Measurements from ENCODE around the gene TTLL4.

The TTLL4 gene

DNA sequence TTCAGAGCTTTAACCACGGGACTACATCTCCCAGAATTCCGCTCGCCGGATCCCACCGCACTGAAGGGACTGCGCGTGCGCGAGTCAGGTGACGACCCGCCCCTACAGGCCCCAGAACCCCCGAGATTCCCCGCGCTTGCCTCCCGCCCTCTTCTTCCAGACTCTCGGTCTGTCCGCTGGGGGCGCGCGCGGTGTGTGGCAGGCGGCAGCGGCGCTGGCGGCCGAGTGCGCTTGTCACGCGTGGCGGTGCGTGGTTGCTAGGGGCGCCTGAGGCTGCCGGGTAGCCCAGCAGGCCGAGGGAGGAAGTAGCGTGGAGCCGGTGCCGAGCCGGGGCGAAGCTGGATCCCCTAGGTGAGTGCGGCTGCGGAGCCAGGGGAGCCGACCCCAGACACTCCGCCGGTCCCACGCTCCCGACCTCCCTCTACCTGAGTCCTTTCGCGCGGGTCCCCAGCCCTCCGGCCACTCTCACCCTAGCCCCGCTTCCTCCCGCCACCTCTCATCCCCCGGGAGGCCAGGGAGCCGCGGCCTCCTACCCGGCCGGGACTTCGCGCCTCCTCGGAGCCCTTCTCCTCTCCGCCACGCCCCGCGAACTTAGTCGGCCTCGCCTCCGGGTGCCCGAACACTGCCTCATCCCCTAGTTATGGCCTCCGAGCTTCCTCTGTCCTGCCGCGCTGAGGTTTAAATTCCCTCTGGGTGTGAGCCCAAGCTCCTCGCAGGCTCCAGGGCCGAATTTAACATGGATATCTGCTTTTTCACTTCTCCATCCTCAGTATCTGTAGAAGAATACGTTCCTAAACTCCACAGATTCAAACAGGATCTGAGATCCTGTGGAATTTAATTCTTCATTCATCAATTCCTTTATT is at the start of gene TTLL4:
TTLL4 (plus strand) TSS at position 149 of the 863 bp plus-strand sequence. CDS start 26,842 bp downstream, outside the sequence.
- peak; percentile 74 for DNase-seq

DNA sequence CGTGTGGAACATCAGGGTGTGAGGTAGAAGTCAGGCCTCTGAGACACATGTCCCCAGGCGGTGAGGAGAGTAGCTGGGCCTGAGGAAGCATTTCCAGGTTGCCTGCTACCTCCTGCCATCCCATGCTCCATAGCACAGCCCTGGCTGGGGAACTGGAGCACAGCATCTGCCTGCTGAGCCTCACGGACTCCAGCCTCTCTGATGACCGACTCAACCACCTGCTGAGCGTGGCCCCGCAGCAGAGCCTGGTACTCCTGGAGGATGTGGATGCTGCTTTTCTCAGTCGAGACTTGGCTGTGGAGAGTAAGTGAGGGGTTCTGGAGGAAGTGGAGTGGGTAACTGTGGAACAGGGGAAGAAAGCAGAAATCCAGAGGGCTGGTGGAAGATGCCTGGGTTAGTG is 48.3 kb upstream of the TTLL4 start:
- no peak for DNase-seq

DNA sequence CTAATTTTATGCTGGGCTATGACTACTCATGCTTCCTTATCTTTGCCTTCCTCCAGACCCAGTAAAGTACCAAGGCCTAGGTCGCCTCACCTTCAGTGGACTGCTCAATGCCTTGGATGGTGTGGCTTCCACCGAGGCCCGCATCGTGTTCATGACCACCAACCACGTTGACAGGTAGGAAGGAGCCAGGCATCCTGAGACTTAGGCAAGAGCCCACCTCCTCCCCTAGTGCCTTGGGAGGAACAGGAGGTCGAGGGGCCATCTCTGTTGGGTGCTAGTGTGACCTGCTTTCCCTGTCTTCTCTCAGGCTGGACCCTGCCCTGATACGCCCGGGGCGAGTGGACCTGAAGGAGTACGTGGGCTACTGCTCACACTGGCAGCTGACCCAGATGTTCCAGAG is 47.8 kb upstream of the TTLL4 start:
- DNase-seq: no peak

- DNase-seq: no peak
Measured at GRCh38 chr2:218663901-218664300, 46.7 kb upstream of the TTLL4 start.

GRCh38 chr2:218664653-218665052 is 46.0 kb upstream of the TTLL4 start:
- DNase-seq: no peak

GRCh38 chr2:218671097-218671653 is 39.5 kb upstream of the TTLL4 start:
- no peak for DNase-seq

- DNase-seq: peak; percentile 45
Measured at GRCh38 chr2:218671654-218672566, 38.7 kb upstream of the TTLL4 start, which contains the start of the genes RNF25 and STK36. RNF25 (minus strand) TSS chr2:218672002; CDS start chr2:218671970, 32 bp downstream. STK36 (plus strand) TSS chr2:218672086; CDS start chr2:218672830, 744 bp downstream.

GRCh38 chr2:218679119-218679518 is 31.5 kb upstream of the TTLL4 start:
- DNase-seq: no peak

DNA sequence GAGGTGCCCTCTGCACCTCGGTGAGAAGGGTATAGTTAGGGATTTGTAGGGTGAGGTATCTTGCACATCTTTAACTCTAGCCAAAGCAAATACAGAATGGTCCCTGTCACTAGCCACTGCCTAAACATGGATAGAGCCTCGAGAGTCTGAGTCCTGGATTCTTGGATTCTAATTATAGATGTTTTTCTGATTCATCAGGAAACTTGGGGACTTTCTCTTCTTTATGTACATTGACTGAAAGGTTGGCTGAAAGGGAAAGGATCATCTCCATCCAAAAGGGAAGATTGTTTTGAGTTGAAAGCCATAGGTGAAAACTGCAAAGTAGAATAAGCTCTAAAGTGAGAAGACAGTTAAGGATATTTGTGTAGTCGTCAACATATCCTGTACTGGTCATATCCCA is 30.6 kb upstream of the TTLL4 start:
- no peak for DNase-seq

DNA sequence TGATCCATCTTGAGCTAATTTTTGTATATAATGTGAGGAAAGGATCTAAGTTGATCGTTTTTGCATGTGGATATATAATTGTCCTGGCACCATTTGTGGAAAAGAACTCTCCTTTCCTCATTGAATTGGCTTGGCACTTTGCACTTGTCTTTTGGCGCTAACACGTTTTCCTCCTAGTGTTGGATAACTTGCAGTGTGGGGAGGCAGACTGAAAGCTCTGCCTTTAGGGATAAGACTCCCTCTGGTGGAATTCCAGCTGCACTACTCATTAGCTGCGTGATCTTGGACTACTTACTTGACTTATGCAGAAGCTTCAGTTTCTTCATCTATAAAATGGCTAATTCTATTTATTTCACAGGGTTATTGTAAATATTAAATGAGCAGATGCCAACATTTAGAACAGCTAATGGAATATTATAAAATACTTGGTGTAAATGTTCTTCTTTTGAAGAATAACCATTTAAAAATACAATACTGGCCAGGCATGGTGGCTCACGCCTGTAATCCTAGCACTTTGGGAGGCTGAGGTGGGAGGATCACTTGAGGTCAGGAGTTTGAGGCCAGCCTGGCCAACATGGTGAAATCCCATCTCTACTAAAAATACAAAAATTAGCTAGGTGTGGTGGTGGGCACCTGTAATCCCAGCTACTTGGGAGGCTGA is 23.1 kb upstream of the TTLL4 start:
- peak; percentile 53 for DNase-seq

DNA sequence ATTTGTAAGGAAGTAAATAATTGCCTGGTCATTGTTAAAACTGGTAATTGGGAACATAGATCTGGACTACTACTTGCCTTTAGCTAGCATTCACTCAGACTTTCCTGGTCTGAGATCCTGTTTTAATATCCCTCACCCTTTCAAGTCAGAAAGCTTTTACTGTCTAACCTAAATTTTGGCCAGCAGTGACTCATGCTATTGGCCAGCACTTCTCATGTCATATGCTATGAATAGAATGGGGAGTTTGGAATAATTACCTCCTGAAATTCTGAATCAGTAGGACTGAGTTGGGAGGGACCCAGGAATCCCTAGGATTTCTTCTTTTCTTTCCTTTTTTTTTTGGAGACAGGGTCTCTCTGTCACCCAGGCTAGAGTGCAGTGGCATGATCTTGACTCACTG is 19.4 kb upstream of the TTLL4 start:
- no peak for DNase-seq

DNA sequence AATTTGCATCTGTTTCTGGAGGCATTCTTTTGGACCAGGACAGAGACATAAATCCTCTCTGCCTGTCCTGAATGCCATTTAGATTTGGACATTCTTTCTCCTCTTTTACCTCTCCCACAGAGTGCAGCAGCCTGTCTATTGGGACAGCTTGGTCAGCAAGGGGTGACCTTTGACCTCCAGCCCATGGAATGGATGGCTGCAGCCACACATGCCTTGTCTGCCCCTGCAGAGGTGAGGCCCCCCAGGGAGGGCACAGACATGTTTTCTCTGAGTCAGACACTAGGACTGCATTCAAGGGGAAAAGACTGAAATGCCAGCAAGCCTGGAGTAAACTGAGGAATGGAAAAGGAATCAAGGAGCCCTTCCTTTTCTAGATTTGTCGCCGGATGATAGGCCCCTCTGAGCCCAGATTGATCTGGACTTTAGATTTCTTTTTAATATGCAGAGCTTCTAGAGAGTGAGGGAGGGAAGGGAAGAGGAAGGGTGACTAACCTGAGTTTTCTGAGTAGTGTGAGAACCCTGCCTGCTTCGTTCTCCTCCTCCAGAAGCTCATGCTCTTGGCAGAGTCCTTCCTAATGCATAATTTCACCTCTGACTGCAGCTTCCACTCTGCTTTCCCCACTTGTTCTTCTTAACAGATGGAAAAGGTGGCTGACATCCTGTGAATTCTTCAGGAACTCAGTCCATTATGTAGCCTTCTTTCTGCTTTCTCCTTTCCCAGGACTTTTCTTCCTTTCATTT is 16.1 kb upstream of the TTLL4 start:
- no peak for DNase-seq

DNA sequence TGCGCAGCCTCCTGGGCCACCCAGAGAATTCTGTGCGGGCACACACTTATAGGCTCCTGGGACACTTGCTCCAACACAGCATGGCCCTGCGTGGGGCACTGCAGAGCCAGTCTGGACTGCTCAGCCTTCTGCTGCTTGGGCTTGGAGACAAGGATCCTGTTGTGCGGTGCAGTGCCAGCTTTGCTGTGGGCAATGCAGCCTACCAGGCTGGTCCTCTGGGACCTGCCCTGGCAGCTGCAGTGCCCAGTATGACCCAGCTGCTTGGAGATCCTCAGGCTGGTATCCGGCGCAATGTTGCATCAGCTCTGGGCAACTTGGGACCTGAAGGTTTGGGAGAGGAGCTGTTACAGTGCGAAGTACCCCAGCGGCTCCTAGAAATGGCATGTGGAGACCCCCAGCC is 11.8 kb upstream of the TTLL4 start:
- DNase-seq: no peak

DNA sequence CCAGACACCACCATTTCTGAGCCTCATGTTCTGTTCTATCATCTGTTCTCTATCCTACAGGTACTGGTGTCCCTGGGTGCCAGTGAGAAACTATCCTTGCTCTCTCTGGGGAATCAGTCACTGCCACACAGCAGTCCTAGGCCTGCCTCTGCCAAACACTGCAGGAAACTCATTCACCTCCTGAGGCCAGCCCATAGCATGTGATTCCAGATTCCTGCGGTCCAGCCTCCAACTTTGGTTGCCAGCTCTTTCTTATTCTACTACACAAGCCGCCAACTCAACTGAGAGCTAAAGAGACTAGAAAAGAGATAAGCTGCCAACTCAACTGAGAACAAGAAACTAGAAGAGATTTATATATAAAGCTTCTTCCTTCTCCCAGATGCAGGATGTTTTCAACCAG is 8.8 kb upstream of the TTLL4 start:
- no peak for DNase-seq

DNA sequence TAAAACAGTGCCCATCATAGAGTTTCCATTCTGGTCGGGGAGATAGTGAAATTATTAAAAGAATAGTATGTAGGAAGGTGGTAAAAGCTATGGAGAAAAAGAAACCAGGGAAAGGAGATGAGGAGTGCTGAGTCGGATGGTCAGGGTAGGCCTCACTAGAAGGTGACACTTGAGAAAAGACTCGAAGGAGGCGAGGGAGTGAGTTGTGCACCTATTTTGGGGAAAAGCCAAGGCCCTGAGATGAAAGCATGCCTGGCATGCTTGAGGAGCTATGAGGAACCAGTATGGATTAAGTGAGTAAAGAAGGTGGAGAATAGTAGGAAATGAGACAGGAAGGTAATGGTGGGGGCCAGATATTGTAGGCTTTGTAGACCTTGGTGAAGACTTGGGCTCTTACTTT is 7.3 kb upstream of the TTLL4 start:
- DNase-seq: no peak

- DNase-seq: no peak
Measured at GRCh38 chr2:218708086-218708485, 2.5 kb upstream of the TTLL4 start.

DNA sequence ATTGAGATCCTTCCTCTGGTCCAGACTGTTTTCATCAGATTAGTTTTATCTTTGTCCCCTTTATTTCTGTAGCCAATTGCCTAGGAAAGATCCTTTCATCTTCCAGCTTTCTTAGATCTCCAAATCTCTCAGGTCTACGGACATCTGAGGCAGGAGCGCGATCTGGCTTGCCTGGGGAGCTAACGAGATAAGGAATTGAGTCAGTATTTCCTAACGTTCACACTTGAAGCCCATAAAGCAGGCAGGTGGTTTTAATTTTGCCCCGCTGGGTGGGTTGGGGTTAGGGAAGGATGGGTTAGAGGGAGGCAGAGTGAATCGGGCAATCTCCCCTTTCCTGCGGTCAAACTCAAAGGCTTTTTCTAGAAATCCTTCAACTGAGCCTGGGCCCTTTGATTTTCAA is 727 bp upstream of the TTLL4 start:
- no peak for DNase-seq

- no peak for DNase-seq
Measured at GRCh38 chr2:218710334-218710686, 325 bp upstream of the TTLL4 start.

GRCh38 chr2:218711550-218711929 is 905 bp downstream of the TTLL4 start:
- DNase-seq: no peak

- DNase-seq: no peak
Measured at GRCh38 chr2:218713922-218714321, 3.3 kb downstream of the TTLL4 start.

DNA sequence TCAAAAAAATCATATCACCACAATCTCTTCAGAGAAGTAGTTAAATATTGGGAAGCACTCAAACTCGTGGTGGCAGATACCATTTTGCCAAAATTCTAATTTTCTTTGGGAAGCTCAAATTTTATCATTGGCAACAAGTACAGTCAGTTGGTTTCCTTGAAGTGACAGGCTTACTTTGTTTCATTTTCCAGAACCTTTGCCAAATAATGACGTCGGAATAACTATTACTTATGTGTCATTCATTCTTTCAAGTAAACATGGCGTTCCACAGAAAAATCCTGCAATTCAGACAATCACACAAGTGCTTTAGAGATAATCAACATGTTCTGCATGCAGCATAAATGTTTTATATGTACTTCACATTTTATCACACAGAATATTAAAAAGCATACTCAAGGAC is 5.4 kb downstream of the TTLL4 start:
- no peak for DNase-seq

- no peak for DNase-seq
Measured at GRCh38 chr2:218717262-218717661, 6.6 kb downstream of the TTLL4 start.
